ENCODE measurements around the gene MAPK4.
"Not testable (repeated sequence)": the region's sequence is repeated elsewhere in the genome, so short reads cannot be mapped to it uniquely, and the experiment has no call there.

MAPK4 gene

DNA sequence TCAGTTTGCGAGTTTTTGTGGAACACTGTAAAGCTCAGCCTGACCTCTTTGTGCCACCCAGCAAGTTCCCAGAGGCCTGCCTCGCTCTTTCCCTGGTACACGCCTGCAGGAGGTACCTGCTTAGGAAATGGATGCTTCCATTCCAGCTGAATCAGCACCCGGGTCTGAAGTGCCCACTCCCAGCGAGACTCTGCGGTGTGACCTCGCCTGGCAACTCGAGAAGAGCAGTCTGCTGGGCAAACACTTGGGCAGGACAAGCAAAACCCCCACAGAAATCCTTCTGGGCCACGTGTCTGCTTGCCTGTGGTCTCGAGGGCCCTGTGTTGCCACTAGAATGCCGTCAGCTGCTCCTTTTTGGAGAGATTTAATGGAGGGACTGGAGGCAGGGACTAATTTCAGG is 127.6 kb downstream of the MAPK4 start:
- no peak for FAIRE-seq

DNA sequence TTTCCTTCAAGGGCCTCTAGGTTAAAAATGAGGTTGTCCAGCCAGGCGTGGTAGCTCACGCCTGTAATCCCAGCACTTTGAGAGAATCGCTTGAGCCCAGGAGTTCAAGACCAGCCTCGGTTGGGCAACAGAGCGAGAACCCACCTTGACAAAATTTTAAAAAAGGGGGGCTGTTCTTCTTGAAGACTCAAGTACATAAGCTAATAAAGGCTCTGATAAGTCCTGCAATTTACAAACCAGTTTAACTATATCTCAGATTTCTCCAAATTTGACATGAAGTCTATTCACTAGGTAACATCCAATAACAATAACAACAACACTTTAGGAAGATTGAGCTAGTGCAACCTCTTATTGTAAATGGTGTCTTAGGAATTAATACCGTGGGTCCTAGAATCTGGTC is 129.7 kb downstream of the MAPK4 start:
- FAIRE-seq = no peak

GRCh38 chr18:50694147-50694546 is 134.3 kb downstream of the MAPK4 start:
- no peak for FAIRE-seq

- FAIRE-seq = no peak
Measured at GRCh38 chr18:50695431-50696176, 135.7 kb downstream of the MAPK4 start.

- FAIRE-seq = no peak
Measured at GRCh38 chr18:50696436-50696835, 136.5 kb downstream of the MAPK4 start.

DNA sequence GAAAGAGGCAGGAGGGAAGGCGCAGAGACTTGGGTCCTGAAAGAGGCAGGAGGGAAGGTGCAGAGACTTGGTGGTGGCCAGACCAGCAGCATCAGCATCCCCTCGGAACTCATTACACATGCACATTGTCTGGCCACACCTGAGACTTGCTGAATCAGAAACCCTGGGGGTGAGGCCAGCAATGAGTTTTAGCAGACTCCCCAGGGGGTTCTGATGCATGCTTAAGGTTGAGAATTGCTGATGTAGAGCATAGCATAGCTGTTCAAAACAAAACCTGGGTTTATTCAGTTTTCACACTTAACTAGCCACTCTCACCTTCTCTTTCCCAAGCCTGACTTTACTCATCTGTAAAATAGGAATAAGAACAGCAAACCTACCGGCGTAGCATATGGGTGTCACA is 137.0 kb downstream of the MAPK4 start:
- no peak for FAIRE-seq

- no peak for FAIRE-seq
Measured at GRCh38 chr18:50697509-50697908, 137.6 kb downstream of the MAPK4 start.

GRCh38 chr18:50700245-50701165 is 140.6 kb downstream of the MAPK4 start:
- FAIRE-seq = no peak

DNA sequence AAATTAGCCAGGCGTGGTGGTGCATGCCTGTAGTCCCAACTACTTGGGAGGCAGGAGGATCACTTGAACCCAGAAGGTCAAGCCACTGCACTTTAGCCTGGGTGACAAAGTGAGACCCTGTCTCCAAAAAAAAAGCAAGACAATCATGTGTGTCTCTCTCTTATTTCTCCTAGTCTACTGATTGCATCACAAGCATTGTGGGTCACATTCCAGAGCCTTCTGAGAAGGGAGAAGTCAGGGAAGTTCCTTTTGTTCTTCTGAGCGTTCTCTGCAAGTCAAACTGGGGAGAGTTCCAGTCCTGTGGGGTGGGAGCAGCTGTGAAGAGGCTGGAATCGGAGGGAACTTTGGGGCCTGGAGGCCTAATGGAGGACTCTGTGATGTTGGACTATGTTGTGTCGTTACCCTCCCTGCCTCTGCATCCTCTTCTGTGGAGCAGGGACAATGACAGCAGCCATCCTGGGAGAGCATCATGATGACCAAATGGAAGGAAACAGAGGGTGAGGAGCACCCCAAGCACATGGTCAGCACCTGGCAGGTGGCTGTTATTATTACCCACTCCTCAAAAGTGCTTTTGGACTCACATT is 144.6 kb downstream of the MAPK4 start:
- no peak for FAIRE-seq

GRCh38 chr18:50706199-50706598 is 146.3 kb downstream of the MAPK4 start:
- no peak for FAIRE-seq

GRCh38 chr18:50706651-50707050 is 146.8 kb downstream of the MAPK4 start:
- FAIRE-seq = no peak

DNA sequence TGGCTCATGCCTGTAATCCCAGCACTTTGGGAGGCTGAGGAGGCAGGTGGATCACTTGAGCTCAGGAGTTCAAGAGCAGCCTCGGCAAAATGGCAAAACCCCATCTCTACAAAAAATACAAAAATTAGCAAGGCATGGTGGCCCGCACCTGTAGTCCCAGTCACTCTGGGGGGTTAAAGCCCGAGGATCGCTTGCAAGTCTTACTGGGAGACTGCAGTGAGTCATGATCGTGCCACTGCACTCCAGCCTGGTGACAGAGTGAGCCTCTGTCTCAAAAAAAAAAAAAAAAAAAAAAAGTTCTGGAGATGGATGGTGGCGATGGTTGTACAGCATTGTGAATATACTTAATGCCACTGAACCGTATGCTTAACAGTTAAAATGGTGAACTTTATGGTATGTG is 147.4 kb downstream of the MAPK4 start:
- FAIRE-seq = not testable (repeated sequence)

- FAIRE-seq = no peak
Measured at GRCh38 chr18:50707855-50708469, 148.1 kb downstream of the MAPK4 start.

DNA sequence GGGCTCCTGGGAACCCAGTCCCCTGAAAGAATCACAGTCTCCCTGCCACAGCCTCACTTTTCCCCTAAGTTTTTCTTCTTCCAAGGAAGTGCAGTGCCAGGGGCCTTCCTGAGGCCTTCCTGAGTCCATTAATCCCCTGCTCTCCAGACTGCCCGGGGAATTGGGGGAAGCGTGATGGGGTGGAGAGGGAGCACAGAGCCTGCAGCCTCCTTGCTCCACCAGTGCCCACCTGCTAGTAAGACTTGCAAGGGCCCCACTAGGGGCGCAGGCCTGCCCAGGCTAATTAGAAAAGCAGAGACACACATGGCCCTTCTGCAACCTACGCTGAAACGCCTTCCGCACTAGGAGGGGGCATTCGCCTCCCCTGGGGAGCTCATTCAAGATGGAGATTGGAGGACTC is 149.3 kb downstream of the MAPK4 start:
- no peak for FAIRE-seq

DNA sequence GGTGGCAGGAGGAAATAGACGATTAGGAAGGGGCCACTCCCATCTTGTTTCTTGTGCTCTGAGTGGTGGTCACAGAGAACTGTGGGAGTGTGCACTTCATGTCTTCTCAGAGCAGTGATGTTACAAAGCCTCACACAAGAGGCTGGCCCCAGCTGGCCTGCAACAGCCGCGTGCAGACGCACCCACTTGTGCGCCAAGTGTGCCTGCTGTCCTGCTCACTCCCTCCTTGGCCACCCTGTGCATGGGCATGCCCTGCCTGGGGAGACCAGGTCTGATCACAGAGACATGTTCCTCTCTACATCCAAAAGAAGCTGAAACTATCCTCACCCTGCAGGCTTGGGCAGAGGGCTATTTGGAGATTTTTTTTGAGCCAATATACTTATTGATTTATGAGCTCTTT is 151.5 kb downstream of the MAPK4 start:
- FAIRE-seq = no peak

GRCh38 chr18:50715919-50716318 is 156.0 kb downstream of the MAPK4 start:
- FAIRE-seq = no peak

- FAIRE-seq = no peak
Measured at GRCh38 chr18:50716902-50717301, 157.0 kb downstream of the MAPK4 start.

- FAIRE-seq = no peak
Measured at GRCh38 chr18:50717563-50717962, 157.7 kb downstream of the MAPK4 start.

GRCh38 chr18:50719471-50720324 is 159.8 kb downstream of the MAPK4 start:
- no peak for FAIRE-seq

DNA sequence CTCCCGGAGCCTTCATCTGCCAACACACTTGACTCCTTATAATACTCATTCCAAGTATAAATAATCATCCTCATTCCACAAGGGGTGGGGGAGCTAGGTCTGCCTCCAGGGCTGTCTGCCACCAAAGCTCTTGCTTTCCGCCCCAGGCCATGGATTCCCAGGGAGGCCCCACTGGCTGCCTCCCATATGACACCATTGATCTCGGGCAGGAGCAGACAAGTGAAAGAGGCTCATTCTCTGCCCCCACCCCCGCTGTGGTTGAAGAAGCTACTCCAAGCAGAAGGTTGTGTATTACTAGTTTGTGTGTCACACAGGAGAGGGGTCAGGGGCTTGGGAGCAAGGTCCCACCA is 160.4 kb downstream of the MAPK4 start:
- FAIRE-seq = no peak

DNA sequence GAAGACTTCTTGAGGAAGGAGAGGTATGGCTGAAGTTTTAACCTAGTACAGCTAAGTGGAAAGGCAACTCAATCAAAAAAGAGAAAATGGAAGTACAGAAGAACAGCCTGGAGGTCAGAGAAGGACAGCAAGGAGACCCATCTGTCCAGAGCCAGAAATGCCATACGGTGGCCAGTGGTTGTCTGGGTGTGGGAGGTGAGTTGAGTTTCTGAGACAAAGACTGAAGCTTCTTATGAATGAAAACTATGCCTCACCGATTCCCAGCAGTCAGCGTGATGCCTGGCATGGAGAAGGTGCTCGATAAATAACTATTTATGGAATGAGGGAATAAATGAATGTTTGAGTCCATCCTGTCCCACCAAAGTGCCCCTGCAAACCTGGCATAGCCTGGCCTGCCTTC is 161.1 kb downstream of the MAPK4 start:
- FAIRE-seq = no peak

- no peak for FAIRE-seq
Measured at GRCh38 chr18:50721451-50722120, 161.7 kb downstream of the MAPK4 start.

Data from A204.1 (cell line).